Iris pigment epithelial cell (primary cell): ENCODE data around the gene UVSSA.

Experiments used
- DNase-seq: peaks from one replicate; pipeline ENCODE4 v3.0.0-alpha.2; 2011; ENCODE audit warnings: low read depth

UVSSA gene

DNA sequence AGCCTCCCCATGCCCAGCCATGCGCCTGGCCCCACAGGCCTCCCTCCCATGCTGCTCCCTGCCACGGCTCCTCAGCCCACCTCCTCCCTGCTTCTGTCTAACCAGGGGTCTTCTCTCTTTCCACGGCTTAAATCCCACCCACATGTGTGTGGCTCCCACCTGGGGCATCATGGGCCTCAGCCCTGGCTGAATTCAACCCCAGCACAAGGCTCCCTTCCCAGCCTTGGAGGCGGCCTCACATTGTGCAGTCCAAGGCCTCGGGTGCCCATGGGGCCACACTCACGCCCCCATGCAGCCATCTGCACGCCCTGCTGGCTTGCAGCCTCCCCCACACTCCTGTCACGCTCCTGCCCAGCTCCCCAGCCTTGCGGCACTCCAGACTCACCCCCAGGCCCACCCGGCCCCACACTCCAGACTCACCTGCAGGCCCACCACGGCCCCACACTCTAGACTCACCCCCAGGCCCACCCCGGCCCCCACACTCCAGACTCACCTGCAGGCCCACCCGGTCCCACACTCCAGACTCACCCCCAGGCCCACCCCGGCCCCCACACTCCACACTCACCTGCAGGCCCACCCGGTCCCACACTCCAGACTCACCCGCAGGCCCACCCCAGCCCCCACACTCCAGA is 30.4 kb upstream of the UVSSA start:
- no peak for DNase-seq

DNA sequence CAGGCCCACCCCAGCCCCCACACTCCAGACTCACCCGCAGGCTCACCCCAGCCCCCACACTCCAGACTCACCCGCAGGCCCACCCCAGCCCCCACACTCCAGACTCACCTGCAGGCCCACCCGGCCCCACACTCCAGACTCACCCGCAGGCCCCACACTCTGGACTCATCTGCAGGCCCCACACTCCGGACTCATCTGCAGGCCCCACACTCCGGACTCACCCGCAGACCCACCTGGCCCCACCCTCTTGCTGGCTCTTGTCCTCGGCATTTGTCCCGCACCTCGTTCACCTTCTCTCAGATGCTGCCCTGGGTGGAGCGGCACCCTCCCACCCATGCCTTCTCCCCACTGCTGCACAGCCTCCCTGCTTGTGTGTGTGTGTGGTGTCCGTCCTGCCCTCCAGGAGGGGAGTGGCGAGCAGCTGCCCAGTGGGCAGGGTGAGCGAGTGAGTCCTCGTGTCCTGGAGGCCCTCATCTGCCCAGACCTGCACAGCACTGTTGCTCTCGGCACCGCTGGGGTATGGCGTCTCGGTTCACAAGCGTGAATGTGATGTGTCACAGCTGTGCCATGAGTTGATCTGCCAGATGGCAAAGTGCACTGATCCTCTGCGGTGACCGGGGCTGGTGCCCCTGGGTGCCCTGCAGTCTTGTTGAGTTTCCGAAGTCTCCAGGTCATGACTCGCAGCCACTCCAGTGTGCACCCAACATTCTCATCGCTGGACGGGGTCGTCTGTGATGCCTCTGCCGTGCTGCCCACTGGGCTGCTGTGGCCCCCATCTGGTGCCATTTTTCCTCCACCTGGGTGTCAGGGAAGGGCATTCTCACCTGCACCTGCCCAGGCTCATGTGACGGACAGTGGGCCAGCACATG is 29.6 kb upstream of the UVSSA start:
- DNase-seq = no peak

- no peak for DNase-seq
Observed at GRCh38 chr4:1318046-1318375, 29.0 kb upstream of the UVSSA start.

DNA sequence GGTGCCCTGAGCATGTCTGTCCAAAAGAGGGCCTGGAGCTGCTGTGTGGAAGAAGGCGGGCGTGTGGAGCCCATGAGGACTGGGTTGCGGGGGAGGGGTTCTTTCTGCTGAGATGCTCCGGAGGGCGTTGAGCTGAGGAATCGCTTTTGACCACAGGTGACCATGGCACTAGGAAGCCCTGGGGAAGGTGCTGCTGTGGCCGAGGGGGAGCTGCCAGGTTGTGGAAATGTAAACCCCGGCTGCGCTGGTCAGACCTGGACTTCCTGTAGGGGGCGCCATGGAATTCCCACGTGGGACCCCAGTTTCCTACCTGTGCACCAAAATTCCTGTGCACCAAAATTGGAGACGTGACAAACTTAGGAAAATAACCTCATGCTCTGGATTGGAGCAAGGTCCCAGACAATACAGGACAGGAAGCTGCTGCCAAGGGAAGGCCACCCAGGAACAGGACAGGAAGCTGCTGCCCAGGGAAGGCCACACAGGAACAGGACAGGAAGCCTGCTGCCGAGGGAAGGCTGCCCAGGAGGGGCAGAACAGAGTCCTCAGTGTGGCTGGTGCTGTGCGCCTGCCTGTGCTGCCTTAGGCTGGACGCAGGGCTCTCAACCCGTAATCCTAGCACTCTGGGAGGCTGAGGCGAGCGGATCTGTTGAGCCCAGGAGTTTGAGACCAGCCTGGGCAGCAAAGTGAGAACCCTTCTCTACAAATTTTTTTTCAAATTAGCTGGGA is 28.4 kb upstream of the UVSSA start:
- no peak for DNase-seq

DNA sequence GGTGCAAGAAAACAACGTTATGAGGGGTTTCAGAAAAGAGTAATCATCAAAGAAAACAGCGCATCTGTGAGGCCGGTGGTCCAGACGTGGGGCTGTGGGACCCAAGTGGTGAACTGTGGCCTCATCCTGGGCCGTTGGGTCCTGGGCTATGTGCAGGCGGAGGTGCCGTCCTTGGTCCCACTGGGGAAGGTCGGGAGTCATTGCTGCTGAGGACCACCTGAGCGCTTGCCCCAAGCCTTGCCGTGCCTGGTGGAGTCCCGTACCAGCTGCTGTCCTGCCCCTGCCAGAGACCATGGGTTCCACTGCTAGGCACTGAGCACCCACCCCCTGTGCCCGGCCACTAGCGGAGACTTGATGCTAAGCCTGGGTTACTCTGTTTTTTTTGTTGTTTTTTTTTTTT is 25.5 kb upstream of the UVSSA start:
- no peak for DNase-seq

DNA sequence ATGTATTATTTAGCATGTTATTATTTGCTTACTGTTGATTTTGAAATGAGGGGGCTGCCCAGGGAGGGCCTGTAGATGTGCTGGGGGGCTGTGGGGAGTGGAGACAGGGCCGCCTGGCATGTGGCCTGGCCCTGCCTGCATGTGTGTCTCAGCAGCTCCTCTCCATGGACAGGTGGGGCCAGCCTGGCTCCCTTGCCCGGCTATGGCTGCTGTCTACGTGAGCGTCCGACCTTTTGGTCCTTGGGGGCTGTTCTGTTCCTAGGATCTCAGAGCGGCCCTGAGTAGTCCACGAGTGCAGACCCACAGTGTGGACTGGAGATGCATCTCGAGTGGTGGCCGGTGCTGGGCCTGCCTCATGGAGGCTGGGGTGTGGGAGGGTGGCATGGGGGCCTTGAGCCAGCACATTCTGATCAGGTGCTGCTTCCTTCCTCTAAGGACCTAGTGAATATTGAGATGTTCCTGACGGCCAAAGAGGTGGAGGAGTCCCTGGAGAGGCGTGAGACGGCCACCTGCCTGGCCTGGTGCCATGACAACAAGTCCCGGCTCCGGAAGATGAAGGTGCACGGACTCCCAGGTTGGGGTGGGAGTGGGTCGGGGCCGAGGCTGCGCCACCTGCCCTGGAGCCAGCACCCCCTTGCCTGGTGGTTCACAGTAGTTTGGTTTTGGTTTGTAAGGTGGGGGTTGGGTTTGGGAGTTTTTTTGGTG is 24.9 kb upstream of the UVSSA start:
- DNase-seq = no peak

GRCh38 chr4:1323280-1323634 is 23.8 kb upstream of the UVSSA start:
- DNase-seq = no peak

DNA sequence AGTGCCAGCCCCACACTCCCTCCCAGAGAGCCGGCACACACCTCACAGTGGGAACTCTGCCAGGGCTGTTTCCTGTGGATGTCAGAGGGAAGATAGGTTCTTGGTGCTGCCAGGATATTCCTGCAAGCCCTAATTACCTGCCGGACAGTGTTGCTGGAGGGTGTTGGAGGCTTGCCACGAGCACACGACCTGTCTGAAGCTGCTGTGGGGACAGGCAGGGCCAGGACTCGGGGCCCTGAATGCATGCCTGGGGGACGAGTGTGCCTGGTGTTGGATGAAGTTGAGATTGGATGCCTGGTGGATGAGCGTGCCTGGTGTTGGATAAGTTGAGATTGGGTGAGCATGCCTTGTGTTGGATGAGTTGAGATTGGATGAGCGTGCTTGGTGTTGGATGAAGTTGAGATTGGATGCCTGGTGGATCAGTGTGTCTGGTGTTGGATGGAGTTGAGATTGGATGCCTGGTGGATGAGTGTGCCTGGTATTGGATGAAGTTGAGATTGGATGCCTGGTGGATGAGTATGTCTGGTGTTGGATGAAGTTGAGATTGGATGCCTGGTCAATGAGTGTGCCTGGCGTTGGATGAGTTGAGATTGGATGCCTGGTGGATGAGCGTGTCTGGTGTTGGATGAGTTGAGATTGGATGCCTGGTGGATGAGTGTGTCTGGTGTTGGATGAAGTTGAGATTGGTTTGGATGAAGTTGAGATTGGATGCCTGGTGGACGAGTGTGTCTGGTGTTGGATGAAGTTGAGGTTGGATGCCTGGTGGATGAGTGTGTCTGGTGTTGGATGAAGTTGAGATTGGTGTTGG is 23.2 kb upstream of the UVSSA start:
- peak; percentile 98 for DNase-seq

- peak; percentile 43 for DNase-seq
Observed at GRCh38 chr4:1324443-1325175, 22.4 kb upstream of the UVSSA start.

DNA sequence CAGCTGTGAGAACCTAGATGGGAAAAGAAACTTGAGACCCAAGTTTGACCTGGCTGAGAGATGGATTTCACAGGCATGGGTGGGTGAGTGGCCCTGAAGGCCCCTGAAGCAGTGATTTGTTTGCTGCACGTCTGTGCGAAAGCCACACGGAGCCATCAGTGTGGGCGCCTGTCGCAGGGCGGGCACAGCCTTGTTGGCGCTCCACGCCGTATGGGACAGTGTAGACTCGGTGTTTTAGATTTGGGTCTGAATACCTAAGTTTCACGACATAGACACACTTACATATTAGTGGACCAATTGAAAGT is 21.9 kb upstream of the UVSSA start:
- DNase-seq = no peak

DNA sequence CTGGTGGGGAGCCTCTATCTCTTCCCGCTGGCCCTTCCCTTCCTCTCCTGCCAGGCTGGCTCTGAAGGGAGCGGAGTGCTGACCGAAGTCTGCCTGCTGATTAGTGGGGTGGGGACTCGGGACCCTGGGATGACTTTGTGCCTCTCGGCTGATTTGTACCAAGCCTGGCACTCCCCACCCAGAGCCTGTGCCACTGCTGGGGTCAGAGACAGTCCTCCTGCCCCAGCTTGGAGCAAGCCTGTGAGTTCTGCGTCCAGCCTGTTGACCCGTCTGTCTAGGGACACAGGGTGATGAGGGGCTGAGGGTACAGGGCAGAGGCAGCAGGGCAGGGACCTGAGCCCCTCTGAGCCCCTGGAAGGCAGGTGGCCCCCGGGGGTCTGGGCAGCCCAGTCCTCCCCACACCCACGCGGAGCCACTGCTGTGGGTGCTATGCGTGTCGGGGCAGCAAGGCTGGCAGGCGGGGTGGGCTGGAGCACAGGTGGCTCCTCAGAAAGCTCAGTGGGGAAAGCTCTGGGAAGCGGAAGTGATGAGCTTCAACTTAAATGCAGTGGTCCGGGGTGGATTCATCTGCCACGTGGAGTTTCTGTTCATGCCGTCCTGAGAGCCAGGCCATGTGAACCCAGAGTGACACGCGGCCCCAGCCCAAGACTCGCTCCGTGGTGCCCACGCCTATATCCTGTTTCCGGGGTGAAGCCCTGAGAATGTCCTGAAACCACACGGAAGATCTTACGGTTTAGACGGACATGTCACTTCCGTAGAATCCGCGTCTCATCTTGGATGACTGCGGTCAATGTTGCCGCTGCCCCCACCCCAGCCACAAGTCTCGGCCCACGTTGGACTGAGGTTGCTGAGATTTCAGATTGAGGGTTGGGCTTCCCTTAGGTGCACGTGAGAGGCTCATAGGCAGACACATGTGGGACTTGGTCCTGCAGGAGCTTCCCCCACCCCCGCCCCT is 21.1 kb upstream of the UVSSA start:
- no peak for DNase-seq

GRCh38 chr4:1326751-1327525 is 20.1 kb upstream of the UVSSA start:
- no peak for DNase-seq

DNA sequence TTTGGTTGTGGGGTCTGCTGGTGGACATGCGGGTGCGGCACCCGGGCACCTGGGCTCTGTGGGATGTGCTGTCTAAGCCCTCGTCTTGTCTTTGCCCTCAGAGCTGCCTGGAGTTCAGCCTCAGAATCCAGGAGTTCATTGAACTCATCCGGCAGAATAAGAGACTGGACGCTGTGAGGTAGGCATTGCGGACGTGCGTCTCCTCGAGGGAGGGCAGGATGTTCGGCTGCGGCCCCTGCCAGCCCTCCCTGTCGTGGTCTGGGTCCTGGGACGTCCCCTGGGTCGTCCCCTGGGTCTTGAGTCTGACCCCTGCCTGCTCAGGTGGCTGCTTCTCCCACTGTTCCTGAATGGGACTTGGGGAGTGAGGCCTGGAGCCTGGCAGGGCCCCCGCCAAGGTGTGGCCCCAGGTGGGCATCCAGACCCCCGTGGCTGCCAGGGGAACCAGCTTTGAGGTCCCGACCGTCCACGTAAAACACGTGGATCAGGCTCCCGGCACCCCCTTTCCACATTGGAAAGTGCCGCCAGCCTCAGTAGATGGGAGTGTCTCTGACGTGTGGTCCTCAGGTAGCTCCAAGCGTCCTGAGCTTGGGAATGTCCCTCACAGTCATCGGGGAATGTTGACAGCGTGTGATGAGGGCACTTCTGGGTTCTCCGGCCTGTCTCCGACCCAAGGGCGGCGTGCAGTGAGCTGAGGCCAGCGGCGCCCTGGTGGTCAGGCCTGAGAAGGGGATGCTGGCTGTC is 19.3 kb upstream of the UVSSA start:
- no peak for DNase-seq

DNA sequence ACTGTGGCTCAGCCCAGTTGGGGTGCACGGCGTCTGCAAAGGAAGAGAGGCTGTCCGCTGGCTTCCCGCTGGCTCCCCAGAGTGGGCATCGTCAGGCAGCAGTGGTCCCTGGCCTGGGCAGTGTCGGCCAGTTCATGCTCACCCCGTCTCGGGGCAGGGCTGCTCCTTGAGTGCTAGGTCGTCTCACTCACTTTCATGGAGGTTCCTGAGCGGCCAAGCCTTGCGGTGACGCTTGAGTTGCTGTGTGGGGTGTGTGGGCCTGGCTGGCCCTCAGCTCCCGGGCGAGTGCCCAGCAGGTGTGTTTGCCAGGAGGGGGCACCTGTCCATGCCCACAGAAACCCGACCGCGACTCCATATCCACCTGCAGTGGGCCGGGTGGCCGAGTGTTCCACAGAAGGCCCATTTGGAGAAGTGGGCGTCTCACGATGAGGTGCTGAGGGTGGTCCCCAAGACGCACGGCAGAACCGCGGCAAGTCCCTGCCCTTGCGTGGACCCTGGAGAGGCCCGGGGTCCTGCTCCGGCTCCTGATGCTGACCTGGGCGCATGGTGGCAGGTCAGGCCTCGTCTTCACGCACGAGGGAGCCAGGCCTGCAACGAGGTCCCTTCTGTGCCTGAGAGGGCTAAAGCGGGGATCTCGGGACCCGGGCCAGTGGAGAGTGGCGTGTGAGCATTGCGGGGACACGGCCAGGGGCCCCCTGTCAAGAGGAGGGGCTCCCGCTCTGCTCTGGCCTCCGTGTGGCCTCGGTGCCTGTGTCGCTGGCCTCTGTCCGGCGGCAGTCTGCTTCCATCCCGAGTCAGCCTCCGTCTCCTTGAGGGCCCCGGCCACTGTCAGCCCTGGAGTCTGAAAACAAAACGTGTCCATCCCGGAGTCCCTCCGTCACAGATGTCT is 18.5 kb upstream of the UVSSA start:
- no peak for DNase-seq

GRCh38 chr4:1329408-1330371 is 17.3 kb upstream of the UVSSA start:
- no peak for DNase-seq
